A673 (cell line): Measurements from ENCODE around the gene SLC25A11. TPM values are rescaled to one million over a fixed set of nuclear protein-coding genes. Genes with fewer than 3 reads are reported as not detected.

Experiments
- BruUV-seq: library from RNA; stranded (reverse); fragments of 400-500 nt; replicated peaks from 2 replicates; lab custom pipeline; 2021; lab: Mats Ljungman, UMichigan
- CTCF ChIA-PET: fragments of 300-600 bp; sonication (Branson Sonifier 250); formaldehyde crosslinking; loops from one replicate; lab custom pipeline; 2022; ENCODE audit warnings: antibody characterized with exemption; lab: Charles Lee
- POLR2A ChIA-PET: fragments of 300-600 bp; sonication (Branson Sonifier 250); formaldehyde crosslinking; loops from one replicate; lab custom pipeline; 2022; ENCODE audit warnings: antibody characterized with exemption; ENCODE audit not compliant: low non-redundant PET; lab: Charles Lee
- DNase-seq: peaks from one replicate; pipeline ENCODE4 v3.0.0-alpha.2; 2015; ENCODE audit warnings: low spot score
- H3K27ac ChIP-seq: fragments of 200-600 bp; sonication (generic); 2 replicates; pipeline ENCODE4 v1.5.1; 2016; ENCODE audit warnings: mixed run types, low read depth, mild to moderate bottlenecking, mixed read lengths, antibody characterized with exemption, low read length; ENCODE audit not compliant: poor library complexity, severe bottlenecking
- H3K27me3 ChIP-seq: fragments of 200-600 bp; sonication (generic); replicated peaks from 2 replicates; pipeline ENCODE4 v1.6.1; 2017; ENCODE audit warnings: mixed run types, low read depth, mild to moderate bottlenecking, mixed read lengths, antibody characterized with exemption, low read length; ENCODE audit not compliant: insufficient read depth, poor library complexity
- H3K36me3 ChIP-seq: fragments of 200-600 bp; sonication (generic); 2 replicates; pipeline ENCODE4 v1.6.1; 2016; ENCODE audit warnings: mixed run types, mild to moderate bottlenecking, mixed read lengths, antibody characterized with exemption, low read length; ENCODE audit not compliant: insufficient read depth, poor library complexity, severe bottlenecking
- H3K4me1 ChIP-seq: fragments of 200-600 bp; sonication (generic); 2 replicates; pipeline ENCODE4 v1.6.1; 2017; ENCODE audit warnings: mixed run types, mild to moderate bottlenecking, mixed read lengths, antibody characterized with exemption, low read length; ENCODE audit not compliant: insufficient read depth, poor library complexity, severe bottlenecking
- H3K4me3 ChIP-seq: fragments of 200-600 bp; sonication (generic); 2 replicates; pipeline ENCODE4 v1.5.1; 2016; ENCODE audit warnings: low read depth, mixed run types, mild to moderate bottlenecking, mixed read lengths, low read length; ENCODE audit not compliant: poor library complexity, severe bottlenecking
- H3K9me3 ChIP-seq: fragments of 200-600 bp; sonication (generic); 2 replicates; pipeline ENCODE4 v1.6.1; 2016; ENCODE audit warnings: mixed run types, low read depth, mild to moderate bottlenecking, mixed read lengths, antibody characterized with exemption, low read length; ENCODE audit not compliant: poor library complexity, severe bottlenecking
- CTCF ChIP-seq: fragments of 300-800, 200-600 bp; sonication (generic); conservative IDR thresholded peaks from 2 replicates; pipeline ENCODE4 v1.5.1; 2017; ENCODE audit warnings: low read depth, mild to moderate bottlenecking, antibody characterized with exemption, low read length, moderate library complexity, mixed read lengths
- EZH2 ChIP-seq: fragments of 200-600 bp; sonication (generic); IDR thresholded peaks from 2 replicates; pipeline ENCODE4 v1.6.1; 2017; ENCODE audit warnings: borderline replicate concordance, low read depth, mild to moderate bottlenecking, mixed read lengths, antibody characterized with exemption, low read length; ENCODE audit not compliant: poor library complexity, severe bottlenecking
- intact Hi-C: fragments of 100-400 bp; cut with micrococcal nuclease; formaldehyde crosslinking; loops from one replicate; pipeline ENCODE4 v1.10.0; 2022; ENCODE audit not compliant: unreplicated experiment
- total RNA-seq: library from RNA; stranded (reverse); gene quantifications from 2 replicates; pipeline ENCODE4 v1.2.3, GENCODE V29; 2021

SLC25A11 gene
- total RNA-seq, 1 experiment from 2014 or later, result 113 TPM

- Histone ChIP-seq H3K27ac (peak overlapping the region; percentile 99), H3K4me3 (no peak overlapping the region), H3K4me1 (peaks cover 41% of the 10 kb centered on the region), H3K9me3 (no peaks in the 10 kb centered on the region), H3K27me3 (no peaks in the 10 kb centered on the region), H3K36me3 (peaks cover 48% of the 10 kb centered on the region)
- no TSS peak for BruUV-seq
- intact Hi-C loops, result no loop called here
- POLR2A ChIA-PET, result no interaction called here
- TF ChIP-seq EZH2, result no peak
- TF ChIP-seq CTCF, result no peak
- CTCF ChIA-PET, result no interaction called here
- DNase-seq, result no peak
Observed at GRCh38 chr17:4942760-4943508, 3.1 kb upstream of the SLC25A11 start.

- Histone ChIP-seq H3K36me3 (peaks cover 52% of the 10 kb centered on the region), H3K4me1 (peaks cover 36% of the 10 kb centered on the region), H3K9me3 (no peaks in the 10 kb centered on the region), H3K27me3 (no peaks in the 10 kb centered on the region), H3K4me3 (peak overlapping the region; percentile 75), H3K27ac (peak overlapping the region; percentile 94)
- no TSS peak for BruUV-seq
- TF ChIP-seq EZH2 (no peak), CTCF (no peak)
- intact Hi-C loops, result no loop called here
- CTCF ChIA-PET, result no interaction called here
- POLR2A ChIA-PET, result no interaction called here
- DNase-seq, result no peak
Observed at GRCh38 chr17:4941319-4941610, 1.4 kb upstream of the SLC25A11 start.

GRCh38 chr17:4940555-4941318, 891 bp upstream of the SLC25A11 start:
- H3K4me3 ChIP-seq, result peak overlapping the region; percentile 75
- ChIA-PET POLR2A (interaction anchor here (0.5 to 0.6 kb wide), 2 partner anchors 95 to 439 kb away, joined by 4 to 7 read pairs; partner anchors contain the start of gene SLC52A1), CTCF (interaction anchor here (0.5 kb wide), 1 partner anchor 8 kb away, joined by 4 read pairs; the partner anchor contains the start of gene PFN1)
- H3K27ac ChIP-seq, result peak overlapping the region; percentile 94
- peaks cover 47% of the 10 kb centered on the region for H3K36me3 ChIP-seq
- no peak for DNase-seq
- intact Hi-C loops, result no loop called here
- H3K27me3 ChIP-seq, result no peaks in the 10 kb centered on the region
- H3K9me3 ChIP-seq, result no peaks in the 10 kb centered on the region
- TF ChIP-seq EZH2, result no peak
- TF ChIP-seq CTCF, result no peak
- BruUV-seq, result TSS peak; percentile 79
- peaks cover 30% of the 10 kb centered on the region for H3K4me1 ChIP-seq
